SU-DHL-6 (cell line): Measurements from ENCODE around the gene C19orf33.

Source experiments
- EZH2phosphoT487 ChIP-seq: fragments of 200-600 bp; sonication (generic), shearing (Covaris generic); conservative IDR thresholded peaks from 2 replicates; pipeline ENCODE4 v1.6.1; 2018; ENCODE audit warnings: mild to moderate bottlenecking, antibody characterized with exemption, low read length, moderate library complexity, mixed read lengths
- TF ChIP-seq, protein P1 (sequence below): fragments of 200-600 bp; sonication (generic); IDR thresholded peaks from one replicate; pipeline ENCODE4 v1.5.1; 2017; ENCODE audit warnings: antibody characterized with exemption, mild to moderate bottlenecking, low read length, moderate library complexity; ENCODE audit not compliant: insufficient read depth, poor library complexity, severe bottlenecking

DNA sequence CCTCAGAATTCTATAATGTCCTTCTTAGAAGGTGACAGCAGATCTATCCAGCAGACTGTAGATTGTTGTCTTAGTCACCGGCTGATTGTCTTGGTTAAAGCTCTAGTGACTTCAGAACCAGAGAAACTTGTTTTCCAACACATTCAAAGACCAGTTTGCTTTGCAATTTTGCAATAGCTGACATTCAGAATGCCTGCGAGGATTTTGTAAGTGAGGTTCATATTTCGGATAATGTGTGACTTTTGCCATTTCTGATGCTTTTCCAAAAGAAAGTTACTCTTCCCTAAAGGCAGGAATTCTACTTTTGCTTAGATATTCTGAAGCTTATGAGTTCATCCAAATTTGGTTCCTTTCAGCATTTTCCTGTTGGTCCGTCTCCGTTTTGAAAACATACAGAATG, 26.5 kb upstream of the C19orf33 start:
- TF ChIP-seq, protein P1, sequence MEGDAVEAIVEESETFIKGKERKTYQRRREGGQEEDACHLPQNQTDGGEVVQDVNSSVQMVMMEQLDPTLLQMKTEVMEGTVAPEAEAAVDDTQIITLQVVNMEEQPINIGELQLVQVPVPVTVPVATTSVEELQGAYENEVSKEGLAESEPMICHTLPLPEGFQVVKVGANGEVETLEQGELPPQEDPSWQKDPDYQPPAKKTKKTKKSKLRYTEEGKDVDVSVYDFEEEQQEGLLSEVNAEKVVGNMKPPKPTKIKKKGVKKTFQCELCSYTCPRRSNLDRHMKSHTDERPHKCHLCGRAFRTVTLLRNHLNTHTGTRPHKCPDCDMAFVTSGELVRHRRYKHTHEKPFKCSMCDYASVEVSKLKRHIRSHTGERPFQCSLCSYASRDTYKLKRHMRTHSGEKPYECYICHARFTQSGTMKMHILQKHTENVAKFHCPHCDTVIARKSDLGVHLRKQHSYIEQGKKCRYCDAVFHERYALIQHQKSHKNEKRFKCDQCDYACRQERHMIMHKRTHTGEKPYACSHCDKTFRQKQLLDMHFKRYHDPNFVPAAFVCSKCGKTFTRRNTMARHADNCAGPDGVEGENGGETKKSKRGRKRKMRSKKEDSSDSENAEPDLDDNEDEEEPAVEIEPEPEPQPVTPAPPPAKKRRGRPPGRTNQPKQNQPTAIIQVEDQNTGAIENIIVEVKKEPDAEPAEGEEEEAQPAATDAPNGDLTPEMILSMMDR: no peak
- no peak for TF ChIP-seq EZH2phosphoT487
